Stimulated activated CD4-positive, alpha-beta T cell treated with anti-CD3 and anti-CD28 coated beads, Interleukin-2, amount 100 ng/mL, for 4 hours (primary cell): Measurements from ENCODE around the gene SH3GL1.
A peak's percentile ranks its signal among the peaks of the same experiment; 100 is the strongest.

Experiments used
- DNase-seq: peaks from one replicate; pipeline ENCODE4 v3.0.0-alpha.2; 2020; ENCODE audit warnings: low read depth

Gene SH3GL1

DNA sequence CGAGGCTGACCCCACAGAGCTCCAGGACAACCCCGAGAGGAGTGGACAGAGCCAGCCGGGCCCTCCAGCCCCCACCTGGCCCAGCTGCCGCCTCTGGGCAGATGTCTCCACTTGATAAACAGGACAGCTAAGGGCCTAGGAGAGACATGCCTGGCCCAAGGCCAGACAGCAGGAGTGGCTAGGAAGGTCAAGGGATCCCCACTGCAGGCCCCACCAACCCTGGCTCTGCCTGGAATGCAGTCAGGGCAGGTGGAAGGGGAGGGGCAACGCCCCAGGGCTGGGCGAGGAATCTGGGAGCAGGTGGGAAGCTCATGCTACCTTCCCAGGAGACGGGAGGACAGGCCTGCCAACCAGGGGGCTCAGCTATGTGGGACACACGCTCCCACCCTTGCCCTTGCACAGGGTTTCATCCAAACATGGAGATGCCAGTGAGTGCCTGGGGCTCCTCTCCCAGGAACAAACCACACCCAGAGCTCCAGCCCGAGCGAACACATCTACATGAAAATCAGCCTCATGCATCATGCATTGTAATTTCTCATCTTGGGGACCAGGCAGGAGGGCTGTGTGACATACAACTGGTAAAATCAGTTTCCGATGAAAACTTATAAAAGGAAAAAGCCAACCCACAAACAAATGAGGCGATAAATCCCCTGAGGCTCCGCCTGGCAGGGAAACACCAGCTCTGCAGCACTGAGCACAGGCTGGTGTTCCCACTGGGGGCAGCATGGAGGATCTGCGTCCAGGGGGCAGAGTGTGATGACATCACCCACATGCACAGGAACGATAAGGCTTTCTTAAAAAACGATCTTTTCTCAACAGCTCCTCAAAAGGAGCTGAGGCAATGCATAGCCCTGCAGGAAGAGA is 25.0 kb downstream of the SH3GL1 start:
- no peak for DNase-seq

DNA sequence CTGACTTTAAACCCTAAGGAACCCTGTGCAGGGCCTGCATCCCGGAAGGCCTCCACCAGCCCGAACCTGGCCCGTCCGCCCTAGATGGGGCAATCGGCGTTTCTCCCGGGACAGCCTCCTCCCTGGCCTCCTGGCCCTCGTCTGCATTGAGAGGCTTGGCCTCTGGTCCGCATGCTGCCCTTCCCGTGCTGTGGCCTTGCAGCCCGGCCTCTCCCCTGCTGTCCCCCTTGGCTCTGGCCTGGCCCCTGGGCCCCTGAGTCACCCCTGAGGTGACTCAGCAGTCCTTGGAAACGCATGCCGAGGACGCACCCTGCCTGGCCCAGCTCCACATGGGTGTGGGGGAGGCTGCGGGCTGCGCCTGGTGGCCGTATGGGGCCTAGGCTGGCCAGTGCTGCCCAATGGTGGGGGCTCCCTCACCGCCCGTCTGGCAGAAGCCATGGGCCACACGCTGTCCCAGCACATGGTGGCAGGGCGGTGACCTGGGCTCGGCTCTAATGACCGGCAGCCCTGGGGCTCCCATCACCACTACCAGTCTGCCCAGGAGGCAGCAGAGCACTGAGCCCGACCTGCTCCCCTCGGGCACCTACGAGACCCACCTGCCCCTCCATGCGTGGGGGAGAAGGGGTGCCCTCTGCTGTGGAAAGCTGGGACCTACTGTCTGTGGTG is 25.7 kb downstream of the SH3GL1 start:
- DNase-seq, result no peak

DNA sequence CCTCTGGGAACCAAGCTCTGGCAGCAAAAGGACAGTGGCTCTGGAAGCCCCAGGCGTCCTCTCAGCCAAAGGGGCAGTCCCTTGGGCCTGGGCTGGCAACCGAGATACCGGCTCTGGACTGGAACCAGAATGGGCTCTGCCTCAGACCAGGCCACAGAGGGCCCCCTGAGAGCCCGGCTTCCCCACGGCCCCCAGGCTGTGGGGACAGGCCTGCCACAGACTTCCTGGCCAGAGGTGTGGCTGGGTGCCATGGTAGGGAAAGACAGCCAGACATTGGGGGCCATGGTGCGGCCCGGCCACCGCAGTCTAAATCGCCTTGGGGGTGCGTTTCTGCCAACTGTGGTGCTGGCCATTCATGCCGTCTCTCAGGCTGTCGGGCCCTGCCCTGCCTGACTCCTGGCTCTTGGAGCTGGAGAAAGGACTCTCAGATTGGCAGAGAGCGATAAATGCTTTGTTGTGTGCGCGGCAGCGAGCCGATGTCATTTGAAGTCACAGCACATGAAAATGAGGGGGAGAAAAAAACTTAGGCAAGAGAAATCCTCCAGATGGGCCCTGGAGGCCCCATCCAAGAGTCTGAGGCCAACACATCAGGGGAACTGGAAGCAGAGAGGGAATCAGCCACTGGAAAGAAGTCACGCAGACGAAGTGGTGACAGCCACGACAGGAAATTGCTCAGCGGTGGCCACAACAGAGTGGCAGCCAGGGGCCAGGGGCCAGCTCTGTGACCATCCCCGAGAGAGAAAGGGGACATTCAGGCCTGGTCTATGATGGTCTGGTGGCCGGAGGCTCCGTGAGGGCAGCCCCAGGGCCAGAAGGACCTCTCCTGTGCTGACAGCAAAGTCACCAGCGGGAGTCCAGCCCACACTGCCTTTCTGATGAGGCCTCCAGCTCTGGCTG is 26.5 kb downstream of the SH3GL1 start:
- DNase-seq, result no peak

DNA sequence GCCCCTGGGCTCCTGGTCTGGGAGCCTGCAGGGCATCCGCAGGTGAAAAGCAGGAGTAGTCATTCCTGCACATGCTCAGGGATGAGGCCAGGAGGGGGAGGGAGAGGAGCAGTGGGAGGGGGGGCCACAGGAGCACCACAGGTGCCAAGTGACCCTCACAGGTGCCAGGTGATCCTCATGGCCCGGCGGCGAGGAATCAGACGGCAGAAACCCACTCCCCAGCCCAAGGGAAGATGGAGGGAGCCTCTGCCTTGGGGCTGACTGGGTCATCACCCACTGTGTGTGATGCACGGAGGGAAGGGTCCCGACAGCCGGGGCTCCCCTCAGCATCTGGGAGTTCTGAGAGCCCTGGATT is 27.4 kb downstream of the SH3GL1 start:
- DNase-seq, result no peak

DNA sequence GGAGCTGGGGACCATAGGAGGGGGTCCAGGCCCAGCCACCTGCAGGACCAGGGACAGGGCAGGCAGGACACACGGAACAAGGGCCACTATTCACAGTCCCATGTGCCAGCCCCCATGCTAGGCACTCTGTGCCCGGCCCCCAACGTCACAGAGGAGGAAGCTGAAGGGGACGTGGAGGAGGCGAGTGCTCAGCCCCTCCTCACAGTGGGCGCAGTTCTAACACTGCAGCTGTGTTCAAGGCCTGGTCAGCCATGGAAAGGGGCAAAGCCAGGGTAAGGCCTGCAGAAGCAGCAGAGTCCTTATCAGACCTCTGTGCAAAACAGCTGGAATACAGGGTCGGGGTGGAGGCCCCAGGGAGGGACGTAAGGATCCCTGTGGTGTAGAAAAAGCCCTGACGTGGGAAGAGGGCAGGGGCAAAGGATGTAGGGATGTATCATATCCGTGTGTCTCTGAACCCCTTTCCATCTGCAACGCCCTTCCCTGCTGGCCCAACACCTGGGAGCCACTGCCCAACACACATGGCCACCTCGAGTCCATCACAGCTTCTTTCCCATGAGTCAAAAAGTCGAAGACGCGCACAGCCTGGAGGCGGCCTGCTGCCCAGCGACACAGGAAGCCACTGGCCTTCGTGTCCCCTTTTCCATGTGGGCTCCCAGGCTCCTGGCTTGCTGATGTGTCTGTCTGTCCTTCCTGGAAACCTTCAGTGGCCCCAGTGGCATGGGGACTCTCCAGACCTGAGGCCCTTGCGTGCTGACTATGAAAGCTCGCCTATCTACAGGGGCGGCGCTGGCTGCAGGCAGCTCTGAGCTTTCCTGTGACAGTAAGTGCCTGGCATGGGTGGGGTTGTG is 28.0 kb downstream of the SH3GL1 start:
- no peak for DNase-seq

DNA sequence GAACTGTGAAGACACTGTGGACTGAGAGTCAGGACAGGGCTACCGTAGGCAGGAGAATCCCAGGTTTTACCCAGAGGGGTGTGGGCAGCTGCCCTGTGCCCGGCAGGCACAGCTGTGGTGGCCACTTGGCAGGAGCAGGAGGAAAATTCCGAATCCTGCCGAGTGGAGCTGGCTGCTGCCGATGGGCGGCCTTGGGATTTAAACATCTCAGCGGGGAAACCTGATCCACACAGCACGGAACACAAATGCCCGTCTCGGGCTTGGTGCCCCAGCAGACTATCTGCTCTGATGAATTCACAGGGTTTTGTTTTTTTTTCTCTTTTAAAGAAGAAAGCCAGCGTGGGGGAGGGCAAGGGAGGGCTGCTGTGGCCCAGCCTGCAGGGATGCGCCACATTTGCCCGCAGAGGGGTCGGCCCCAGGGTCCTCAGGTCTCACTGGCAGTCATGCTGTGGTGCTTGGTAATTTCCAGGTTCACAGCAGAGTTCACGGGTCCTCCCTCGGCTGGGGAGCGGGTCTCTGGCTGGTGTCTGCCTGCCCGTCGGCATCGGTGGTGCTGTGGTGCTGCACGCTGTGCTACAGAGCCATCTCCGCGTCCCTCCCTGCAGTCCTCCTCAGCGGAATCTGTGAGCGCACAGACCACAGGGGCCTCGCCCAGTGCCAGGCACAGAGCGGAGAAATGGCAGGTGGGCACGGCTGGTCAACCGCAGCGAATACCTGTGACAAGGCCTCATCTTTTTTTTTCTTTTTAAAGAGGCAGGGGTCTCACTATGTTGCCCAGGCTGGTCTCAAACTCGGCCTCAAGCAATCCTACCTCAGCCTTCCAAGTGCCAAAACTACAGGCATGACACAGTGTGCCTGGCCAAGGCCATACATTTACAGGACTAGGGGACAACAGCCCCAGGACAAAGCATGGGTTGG is 28.8 kb downstream of the SH3GL1 start:
- no peak for DNase-seq

DNA sequence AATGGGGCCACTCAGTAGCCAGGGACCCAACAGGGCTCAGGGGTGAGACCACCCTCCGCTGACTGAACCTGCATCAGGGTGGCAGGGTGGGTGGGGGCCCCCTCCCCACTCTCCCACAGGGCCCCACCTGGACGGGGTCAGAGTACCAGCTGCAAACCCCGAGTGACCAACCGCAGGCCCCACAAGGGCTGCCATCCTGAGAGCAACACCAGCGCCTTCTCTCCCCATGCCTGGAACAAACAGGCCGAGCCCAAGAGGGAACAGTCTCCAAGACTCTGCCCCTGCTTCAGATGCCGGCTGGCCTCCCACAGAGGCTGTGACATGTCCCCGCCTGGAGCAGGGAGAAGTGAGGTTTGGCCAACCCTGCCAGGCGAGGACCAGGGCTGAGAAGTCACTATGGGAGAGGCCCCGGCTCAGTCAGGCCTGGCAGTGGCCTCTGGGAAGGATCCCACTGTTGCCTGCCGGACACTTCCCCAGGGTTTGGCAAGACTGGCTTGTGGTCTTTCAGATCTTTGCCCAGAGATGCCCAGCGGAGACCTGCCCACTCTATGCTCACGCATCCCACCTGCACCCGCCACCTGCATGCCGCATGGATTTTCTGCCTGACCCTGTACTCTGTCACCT is 29.8 kb downstream of the SH3GL1 start:
- DNase-seq, result no peak

DNA sequence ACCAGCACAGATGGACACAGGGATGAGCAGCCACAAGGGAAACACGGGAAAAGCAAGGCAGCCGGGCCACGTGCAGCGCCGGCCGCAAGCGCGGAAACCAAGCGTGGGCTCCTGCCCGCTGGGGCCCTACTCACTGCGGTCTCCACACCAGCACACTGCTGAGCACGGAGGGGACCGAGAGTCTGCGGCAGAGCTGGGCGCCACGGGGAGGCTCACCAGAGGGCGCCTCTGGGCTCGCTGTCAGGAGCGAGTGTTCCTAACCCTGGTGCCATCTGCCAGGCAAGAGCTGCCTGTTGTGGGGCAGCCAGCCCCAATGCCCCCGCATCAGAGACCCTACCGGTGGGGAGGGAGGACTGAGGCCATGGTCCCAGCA is 30.5 kb downstream of the SH3GL1 start:
- peak; percentile 66 for DNase-seq

DNA sequence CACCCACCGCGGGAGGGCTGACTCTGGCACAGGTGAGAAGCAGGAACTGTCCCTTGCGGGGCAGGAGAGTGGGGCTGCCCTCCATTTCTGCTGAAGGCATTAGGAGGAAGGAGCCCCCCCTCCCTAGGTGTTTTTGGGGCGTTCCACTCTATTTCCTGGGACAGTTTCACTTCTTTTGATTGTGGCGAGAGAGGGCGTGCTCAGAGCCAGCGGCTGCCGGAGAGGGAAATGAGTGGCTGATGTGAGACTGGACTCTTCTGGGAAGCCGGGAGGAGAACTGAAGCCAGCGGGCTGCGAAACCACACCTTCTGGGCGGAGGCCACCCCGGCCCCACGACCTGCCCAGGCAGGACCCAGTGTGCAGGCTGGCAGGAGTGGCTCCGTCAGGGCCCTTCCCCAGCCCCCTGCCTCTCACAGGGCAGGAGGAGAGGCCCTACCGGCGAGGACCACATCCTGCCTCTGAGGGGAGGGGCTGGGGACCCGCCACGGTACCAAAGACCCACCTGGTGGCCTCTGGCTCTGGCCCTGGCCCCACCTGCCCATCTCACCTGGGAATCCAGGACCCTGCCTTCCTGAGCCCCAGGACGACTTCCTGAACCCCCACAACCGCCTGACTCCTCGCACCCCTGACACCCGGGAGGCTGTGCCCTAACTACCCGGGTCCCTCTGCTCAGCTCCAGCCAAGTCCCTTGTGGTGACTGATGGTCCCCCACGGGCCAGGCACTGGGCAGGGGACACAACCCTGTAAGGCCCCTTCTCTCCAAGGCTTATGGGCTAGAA is 31.0 kb downstream of the SH3GL1 start:
- DNase-seq, result peak; percentile 47

DNA sequence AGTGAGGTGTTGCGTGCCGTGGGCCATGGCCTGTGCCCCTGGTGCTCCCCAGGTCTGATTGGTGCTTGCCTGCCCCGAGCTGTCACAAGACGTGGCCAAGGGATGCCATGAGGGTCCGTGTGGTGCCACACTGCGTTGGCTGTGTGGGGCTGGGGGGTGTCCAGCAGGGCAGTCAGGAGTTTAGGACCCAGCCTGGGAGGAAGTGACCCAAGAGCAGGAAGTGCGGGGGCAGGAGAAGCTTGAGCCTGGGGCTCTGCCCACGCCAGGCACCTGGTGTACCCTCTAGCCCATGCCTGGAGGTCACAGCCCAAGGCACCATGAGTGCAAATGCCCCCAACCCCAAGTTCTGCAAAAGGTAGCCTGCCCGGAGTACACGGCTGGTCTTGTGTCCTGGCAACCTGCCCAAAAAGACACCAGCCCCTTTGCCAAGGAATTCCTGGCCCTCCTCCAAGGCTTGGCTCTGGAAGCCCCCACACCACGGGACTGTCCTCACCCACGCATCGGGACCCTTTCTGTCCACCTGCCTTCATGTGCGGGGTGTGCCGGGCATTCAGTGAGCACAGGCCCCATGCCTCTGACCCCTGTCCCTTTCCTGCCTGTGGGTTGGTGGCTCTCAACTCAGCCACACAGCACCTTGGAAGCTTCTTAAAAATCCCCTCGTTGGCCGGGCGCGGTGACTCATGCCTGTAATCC is 32.1 kb downstream of the SH3GL1 start:
- DNase-seq, result no peak

DNA sequence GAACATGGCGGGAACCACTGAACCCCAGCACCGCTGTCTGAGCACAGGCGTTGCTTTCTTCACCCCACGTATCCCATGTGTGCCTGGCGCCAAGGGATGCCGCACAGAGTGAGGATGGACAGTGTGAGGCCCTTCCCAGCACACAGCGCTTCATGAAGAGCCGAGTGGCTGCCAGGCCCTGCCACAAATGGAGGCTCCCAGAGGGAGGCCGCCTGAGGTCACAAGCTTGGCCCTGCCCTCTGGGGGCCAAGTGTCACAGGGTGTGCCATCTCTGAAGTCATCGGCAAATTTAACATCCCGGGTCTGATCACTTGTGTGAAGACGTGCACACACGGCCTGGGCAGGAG is 32.6 kb downstream of the SH3GL1 start:
- no peak for DNase-seq

DNA sequence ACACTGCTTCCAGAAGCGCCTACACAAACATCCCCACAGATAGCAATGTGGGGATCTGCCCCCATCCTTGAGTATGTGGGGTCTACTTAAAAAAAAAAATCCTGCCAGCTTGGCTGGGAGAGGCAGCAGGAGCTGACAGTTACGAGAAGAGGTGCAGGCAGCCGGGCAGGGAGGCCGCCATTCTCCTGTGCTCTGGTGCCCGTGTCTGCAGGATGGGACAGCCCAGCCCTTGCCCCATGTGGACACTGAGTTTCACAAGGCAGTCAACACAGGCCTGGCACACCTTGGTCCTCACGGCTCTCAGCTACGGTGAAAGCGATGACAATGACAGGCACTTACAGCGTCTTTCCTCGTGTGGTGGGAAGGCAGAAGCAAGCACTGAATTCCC is 33.0 kb downstream of the SH3GL1 start:
- DNase-seq, result no peak

DNA sequence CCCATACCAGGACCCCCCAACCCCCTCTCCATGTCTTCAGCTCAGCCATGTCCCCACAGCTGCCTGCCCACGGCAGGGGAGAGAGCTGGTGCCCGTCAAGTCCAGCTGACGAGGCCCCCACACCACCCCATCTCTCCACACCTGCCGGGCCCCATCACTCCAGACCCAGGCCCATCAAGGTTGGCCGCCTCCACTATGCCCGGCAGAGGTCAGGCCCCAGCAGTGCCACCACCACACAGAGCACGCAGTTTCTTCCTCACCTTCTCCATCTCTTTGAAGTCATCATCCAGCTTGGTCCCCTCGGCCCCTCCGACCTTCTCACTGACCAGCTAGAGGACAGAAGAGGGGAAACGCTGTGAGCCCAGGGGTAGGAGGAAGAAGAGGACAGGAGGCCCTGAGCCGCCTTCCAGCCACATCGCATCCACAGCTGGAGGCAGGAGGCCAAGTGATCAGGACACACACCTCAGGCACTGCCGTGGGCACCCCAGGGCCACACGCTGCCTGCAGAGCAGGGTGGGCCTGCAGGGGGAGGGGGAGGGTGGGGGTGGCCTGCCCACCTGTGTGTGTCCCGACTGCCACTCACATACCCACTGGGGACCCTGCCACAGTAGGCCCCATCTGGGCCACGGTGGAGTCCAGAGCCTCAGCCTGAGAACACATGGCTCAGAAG is 33.5 kb downstream of the SH3GL1 start:
- DNase-seq, result no peak

DNA sequence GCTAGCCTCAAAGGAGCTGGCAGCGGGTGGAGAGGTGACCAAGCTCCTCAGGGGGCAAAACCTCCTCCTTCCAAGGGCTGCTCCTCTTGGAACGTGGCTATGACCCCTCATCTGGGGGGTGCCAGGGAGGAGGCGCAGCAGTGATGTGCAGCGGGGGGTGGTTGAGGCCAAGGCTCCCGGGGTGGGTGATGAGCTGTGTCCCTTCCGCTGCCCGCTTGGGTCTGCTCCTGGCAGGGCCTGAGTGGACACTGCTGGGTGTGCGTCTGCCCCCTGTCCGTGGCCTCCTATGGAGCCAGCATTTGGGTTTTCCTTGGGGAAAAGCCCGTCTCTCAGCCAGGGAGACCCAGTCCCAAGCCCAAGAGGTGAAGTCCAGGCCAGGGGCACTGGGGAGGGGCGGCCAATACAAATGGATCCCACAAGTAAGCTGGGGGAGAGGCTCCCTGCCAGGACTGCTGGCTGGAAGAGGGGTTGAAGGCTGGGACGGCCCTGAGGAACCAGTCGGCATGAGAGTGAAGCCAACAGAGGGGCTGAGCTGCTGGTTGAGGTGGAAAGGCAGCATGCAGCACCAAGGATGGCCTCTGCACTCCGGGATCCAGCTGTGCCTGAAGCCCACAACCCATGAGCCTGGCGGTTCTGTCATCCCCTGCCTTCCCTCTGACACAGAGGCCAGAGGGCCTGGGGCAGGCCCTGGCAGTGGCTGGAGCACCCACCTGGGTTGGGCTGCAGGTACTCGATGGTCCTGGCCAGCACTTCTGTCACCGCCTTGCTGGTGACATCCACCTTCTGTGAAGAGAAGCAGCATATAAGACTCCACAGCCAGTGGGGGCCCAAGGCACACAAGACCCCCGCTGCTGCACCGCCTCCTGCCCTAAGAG is 34.3 kb downstream of the SH3GL1 start:
- no peak for DNase-seq

DNA sequence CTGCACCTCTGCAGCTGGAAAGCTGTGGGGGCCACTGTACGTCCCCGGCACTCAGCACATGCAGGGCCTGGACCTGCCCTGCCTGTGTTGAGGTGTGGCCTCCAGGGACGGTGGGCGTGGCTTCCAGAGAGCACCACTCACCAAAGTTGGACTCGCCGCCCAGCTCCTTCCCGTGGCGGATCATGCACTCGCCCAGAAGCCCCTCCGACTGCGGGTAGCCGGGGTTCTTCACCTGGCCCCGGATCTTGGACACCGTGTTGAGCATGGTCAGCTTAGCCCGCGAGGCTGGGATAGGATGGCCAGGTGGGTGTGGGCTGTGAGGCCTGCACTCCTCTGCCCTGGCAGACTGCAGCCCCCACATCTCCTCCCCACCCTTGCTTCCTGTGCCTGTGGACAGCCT is 35.0 kb downstream of the SH3GL1 start:
- no peak for DNase-seq

DNA sequence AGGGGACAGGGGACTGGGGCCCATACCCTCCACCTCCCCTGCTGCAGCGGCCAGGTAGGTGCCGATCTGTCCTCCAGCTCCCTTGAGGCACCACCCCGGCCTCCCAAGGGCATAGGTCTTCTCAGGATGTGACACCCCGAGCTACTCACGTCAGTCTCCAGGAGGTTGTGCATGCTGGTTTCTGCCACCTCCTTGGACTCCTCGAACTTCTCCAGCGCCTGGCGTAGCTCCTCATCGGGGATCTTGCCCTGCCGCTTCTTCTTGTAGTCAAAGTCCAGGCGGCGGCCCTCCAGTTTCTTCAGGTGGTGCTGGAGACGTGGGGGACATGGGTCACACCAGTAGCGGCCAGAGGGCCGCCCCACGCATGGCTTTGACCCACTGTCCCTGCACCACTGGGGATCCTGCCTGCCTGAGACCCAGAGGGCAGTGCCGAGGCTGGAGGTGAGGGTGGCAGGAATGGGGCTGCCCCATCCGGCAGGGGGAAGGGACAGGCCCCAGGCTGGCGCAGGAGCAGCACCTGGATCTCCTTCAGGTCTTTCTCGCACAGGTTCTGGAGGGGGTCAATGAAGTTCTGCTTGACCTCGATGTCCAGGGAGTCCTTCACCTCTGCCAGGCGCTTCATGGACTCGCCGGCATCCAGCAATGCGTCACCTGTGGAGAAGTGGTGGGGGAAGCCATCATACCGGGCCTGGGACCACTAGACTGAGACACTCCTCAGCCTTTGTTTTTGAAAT is 36.6 kb downstream of the SH3GL1 start:
- no peak for DNase-seq
